Activated T-cell treated with anti-CD3 and anti-CD28 coated beads, Interleukin-2, amount 50 U/mL, for 4 hours (primary cell): ENCODE results near the gene ATP2A2. TPM values are rescaled to one million over a fixed set of nuclear protein-coding genes. Genes with fewer than 3 reads are reported as not detected.

Source experiments
- ATAC-seq, 2 donors: fragments of 200-7000 bp; cut with Tn5 transposase; one replicate each; pipeline ENCODE4 v1.10.0; 2021
- DNase-seq: peaks from one replicate; pipeline ENCODE4 v3.0.0-alpha.2; 2020
- H3K27me3 Mint-ChIP-seq: one replicate; pipeline ENCODE4 v1.8.0; 2021; ENCODE audit warnings: low read depth, mixed read lengths
- H3K36me3 Mint-ChIP-seq: one replicate; pipeline ENCODE4 v1.8.0; 2022; ENCODE audit warnings: mixed read lengths; ENCODE audit not compliant: insufficient read depth
- H3K4me1 Mint-ChIP-seq: one replicate; pipeline ENCODE4 v1.8.0; 2021; ENCODE audit warnings: low read depth, mixed read lengths
- H3K4me3 Mint-ChIP-seq: one replicate; pipeline ENCODE4 v1.8.0; 2021; ENCODE audit warnings: mild to moderate bottlenecking, moderate library complexity, mixed read lengths
- H3K9me3 Mint-ChIP-seq: one replicate; pipeline ENCODE4 v1.8.0; 2021; ENCODE audit warnings: mixed read lengths
- total RNA-seq, 3 donors: library from RNA; stranded (reverse); gene quantifications; one replicate each; pipeline ENCODE4 v1.2.1, GENCODE V29; 2021

The ATP2A2 gene
- total RNA-seq, result 100 to 1,000 TPM; 240 to 245 (median 241) TPM

GRCh38 chr12:110280779-110281548 is at the start of gene ATP2A2:
TSS of gene ATP2A2 (plus strand) at chr12:110281247. CDS start at chr12:110281790, 543 bp downstream.
- ATAC-seq (peak; percentile 87 to 88), DNase-seq (peak; percentile 88)
- H3K4me1 Mint-ChIP-seq, result peaks cover 45% of the 10 kb centered on the region
- H3K27me3 Mint-ChIP-seq, result no peaks in the 10 kb centered on the region
- H3K9me3 Mint-ChIP-seq, result no peaks in the 10 kb centered on the region
- H3K36me3 Mint-ChIP-seq, result peaks cover 29% of the 10 kb centered on the region
- peak within 1 kb of the TSS; percentile 94 for H3K4me3 Mint-ChIP-seq

GRCh38 chr12:110233212-110233903 is 47.7 kb upstream of the ATP2A2 start:
- DNase-seq, result no peak
- Mint-ChIP-seq H3K36me3 (no peaks in the 10 kb centered on the region), H3K4me3 (no peak overlapping the region), H3K9me3 (no peaks in the 10 kb centered on the region), H3K4me1 (no peaks in the 10 kb centered on the region), H3K27me3 (no peaks in the 10 kb centered on the region)
- no peak for ATAC-seq

- no peak for DNase-seq
- H3K4me3 Mint-ChIP-seq, result no peak overlapping the region
- H3K27me3 Mint-ChIP-seq, result no peaks in the 10 kb centered on the region
- no peak for ATAC-seq
- H3K9me3 Mint-ChIP-seq, result no peaks in the 10 kb centered on the region
- H3K36me3 Mint-ChIP-seq, result no peaks in the 10 kb centered on the region
- no peaks in the 10 kb centered on the region for H3K4me1 Mint-ChIP-seq
These were observed 46.7 kb upstream of the ATP2A2 start for GRCh38 chr12:110234331-110234751.

GRCh38 chr12:110234755-110235154 is 46.3 kb upstream of the ATP2A2 start:
- Mint-ChIP-seq H3K36me3 (no peaks in the 10 kb centered on the region), H3K9me3 (no peaks in the 10 kb centered on the region), H3K27me3 (peaks cover 1% of the 10 kb centered on the region), H3K4me1 (no peaks in the 10 kb centered on the region), H3K4me3 (no peak overlapping the region)
- ATAC-seq (no peak), DNase-seq (no peak)

GRCh38 chr12:110235383-110235782 is 45.7 kb upstream of the ATP2A2 start:
- no peak overlapping the region for H3K4me3 Mint-ChIP-seq

GRCh38 chr12:110243227-110243626 is 37.8 kb upstream of the ATP2A2 start:
- no peak for DNase-seq
- Mint-ChIP-seq H3K27me3 (peaks cover 10% of the 10 kb centered on the region), H3K4me1 (no peaks in the 10 kb centered on the region), H3K36me3 (no peaks in the 10 kb centered on the region), H3K4me3 (no peak overlapping the region), H3K9me3 (no peaks in the 10 kb centered on the region)
- ATAC-seq, result no peak

More at GRCh38 chr12:110235383-110235782, 45.7 kb upstream of the ATP2A2 start:
- Mint-ChIP-seq H3K36me3 (no peaks in the 10 kb centered on the region), H3K4me1 (no peaks in the 10 kb centered on the region), H3K9me3 (no peaks in the 10 kb centered on the region), H3K27me3 (peaks cover 4% of the 10 kb centered on the region)
- DNase-seq, result no peak
- ATAC-seq, result no peak

GRCh38 chr12:110244372-110244771 is 36.7 kb upstream of the ATP2A2 start:
- Mint-ChIP-seq H3K4me3 (no peak overlapping the region), H3K36me3 (no peaks in the 10 kb centered on the region), H3K27me3 (peaks cover 10% of the 10 kb centered on the region), H3K9me3 (no peaks in the 10 kb centered on the region), H3K4me1 (no peaks in the 10 kb centered on the region)
- ATAC-seq, result no peak
- DNase-seq, result no peak

GRCh38 chr12:110244829-110245228 is 36.2 kb upstream of the ATP2A2 start:
- Mint-ChIP-seq H3K36me3 (no peaks in the 10 kb centered on the region), H3K9me3 (no peaks in the 10 kb centered on the region), H3K27me3 (peaks cover 8% of the 10 kb centered on the region), H3K4me3 (no peak overlapping the region), H3K4me1 (no peaks in the 10 kb centered on the region)
- DNase-seq, result no peak
- ATAC-seq, result no peak

- DNase-seq (peak; percentile 41), ATAC-seq (peak; percentile 71 to 80)
- H3K9me3 Mint-ChIP-seq, result no peaks in the 10 kb centered on the region
- H3K4me3 Mint-ChIP-seq, result no peak overlapping the region
- H3K36me3 Mint-ChIP-seq, result no peaks in the 10 kb centered on the region
- peaks cover 6% of the 10 kb centered on the region for H3K27me3 Mint-ChIP-seq
- H3K4me1 Mint-ChIP-seq, result no peaks in the 10 kb centered on the region
These were observed 35.7 kb upstream of the ATP2A2 start for GRCh38 chr12:110245369-110245772.

GRCh38 chr12:110246636-110247339 is 34.3 kb upstream of the ATP2A2 start:
- no peak for DNase-seq

GRCh38 chr12:110247340-110248095 is 33.5 kb upstream of the ATP2A2 start:
- ATAC-seq, result no peak
- Mint-ChIP-seq H3K36me3 (no peaks in the 10 kb centered on the region), H3K4me3 (no peak overlapping the region), H3K4me1 (no peaks in the 10 kb centered on the region), H3K27me3 (peaks cover 3% of the 10 kb centered on the region), H3K9me3 (no peaks in the 10 kb centered on the region)
- no peak for DNase-seq

More at GRCh38 chr12:110246636-110247339, 34.3 kb upstream of the ATP2A2 start:
- Mint-ChIP-seq H3K9me3 (no peaks in the 10 kb centered on the region), H3K4me3 (no peak overlapping the region), H3K36me3 (no peaks in the 10 kb centered on the region), H3K4me1 (no peaks in the 10 kb centered on the region), H3K27me3 (peaks cover 3% of the 10 kb centered on the region)
- ATAC-seq, result no peak

GRCh38 chr12:110248096-110248447 is 33.0 kb upstream of the ATP2A2 start:
- H3K36me3 Mint-ChIP-seq, result no peaks in the 10 kb centered on the region
- no peaks in the 10 kb centered on the region for H3K4me1 Mint-ChIP-seq
- H3K9me3 Mint-ChIP-seq, result no peaks in the 10 kb centered on the region
- H3K27me3 Mint-ChIP-seq, result peaks cover 2% of the 10 kb centered on the region
- ATAC-seq, result no peak
- H3K4me3 Mint-ChIP-seq, result no peak overlapping the region
- DNase-seq, result no peak

- H3K9me3 Mint-ChIP-seq, result no peaks in the 10 kb centered on the region
- no peak for ATAC-seq
- no peaks in the 10 kb centered on the region for H3K36me3 Mint-ChIP-seq
- H3K4me1 Mint-ChIP-seq, result no peaks in the 10 kb centered on the region
- DNase-seq, result no peak
- H3K4me3 Mint-ChIP-seq, result no peak overlapping the region
- no peaks in the 10 kb centered on the region for H3K27me3 Mint-ChIP-seq
These were observed 31.9 kb upstream of the ATP2A2 start for GRCh38 chr12:110249105-110249504.

GRCh38 chr12:110249716-110250225 is 31.3 kb upstream of the ATP2A2 start:
- Mint-ChIP-seq H3K27me3 (no peaks in the 10 kb centered on the region), H3K4me1 (no peaks in the 10 kb centered on the region), H3K9me3 (no peaks in the 10 kb centered on the region), H3K4me3 (no peak overlapping the region), H3K36me3 (no peaks in the 10 kb centered on the region)
- no peak for DNase-seq
- no peak for ATAC-seq
